Retinal pigment epithelial cell (primary cell): ENCODE measurements around the gene NAPA.

Source experiments
- DNase-seq: peaks from one replicate; pipeline ENCODE4 v3.0.0-alpha.2; 2010; ENCODE audit warnings: low read depth
- H3K4me3 ChIP-seq: 2 replicates; pipeline ENCODE4 v1.5.1; 2011; ENCODE audit warnings: mild to moderate bottlenecking, low read length, control low read depth, moderate library complexity
- CTCF ChIP-seq: conservative IDR thresholded peaks from 2 replicates; pipeline ENCODE4 v1.5.1; 2011; ENCODE audit warnings: low read depth, low read length, control low read depth, inconsistent platforms

Gene NAPA

DNA sequence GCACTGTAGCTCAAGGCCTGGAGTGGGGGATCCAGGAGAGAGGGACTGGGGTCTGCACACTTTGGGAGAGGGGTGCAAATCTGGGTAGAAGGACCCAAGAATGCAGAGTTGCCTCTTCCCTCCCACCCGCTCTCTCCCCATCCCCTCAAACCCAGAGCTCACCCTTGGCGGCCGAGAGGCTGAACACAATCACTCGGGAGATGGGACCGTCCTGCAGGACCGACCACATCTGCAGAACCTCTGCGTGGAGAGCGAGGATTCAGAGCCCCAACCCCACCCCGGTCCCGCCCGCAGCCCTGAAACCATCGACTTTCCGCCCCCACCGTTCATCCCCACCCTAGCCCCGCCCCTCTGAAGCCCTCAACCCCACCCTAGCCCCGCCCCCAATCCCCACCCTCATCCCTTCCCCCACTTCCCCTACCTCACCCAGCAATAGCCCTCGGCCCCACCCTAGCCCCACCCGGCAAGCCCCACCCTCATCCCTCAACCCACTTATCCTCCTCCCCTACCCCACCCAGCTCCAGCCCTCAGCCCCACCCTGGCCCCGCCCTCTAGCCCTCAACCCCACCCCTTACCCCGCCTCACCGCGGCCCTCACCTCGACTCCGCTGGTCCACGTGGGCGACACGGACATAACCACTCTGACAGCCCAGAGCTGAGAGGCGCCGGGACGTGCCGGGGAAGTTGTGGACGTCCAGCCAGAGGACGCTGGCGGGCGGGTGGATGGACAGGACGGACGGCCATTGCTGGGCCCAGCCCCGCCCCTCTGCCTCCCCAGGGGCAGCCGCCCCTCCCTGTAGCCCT, 35.0 kb downstream of the NAPA start:
- DNase-seq: no peak
- peak overlapping the region; percentile 21 for H3K4me3 ChIP-seq
- TF ChIP-seq CTCF: no peak

GRCh38 chr19:47476438-47476972, 38.4 kb downstream of the NAPA start:
- H3K4me3 ChIP-seq: no peak overlapping the region
- no peak for TF ChIP-seq CTCF
- DNase-seq: no peak

DNA sequence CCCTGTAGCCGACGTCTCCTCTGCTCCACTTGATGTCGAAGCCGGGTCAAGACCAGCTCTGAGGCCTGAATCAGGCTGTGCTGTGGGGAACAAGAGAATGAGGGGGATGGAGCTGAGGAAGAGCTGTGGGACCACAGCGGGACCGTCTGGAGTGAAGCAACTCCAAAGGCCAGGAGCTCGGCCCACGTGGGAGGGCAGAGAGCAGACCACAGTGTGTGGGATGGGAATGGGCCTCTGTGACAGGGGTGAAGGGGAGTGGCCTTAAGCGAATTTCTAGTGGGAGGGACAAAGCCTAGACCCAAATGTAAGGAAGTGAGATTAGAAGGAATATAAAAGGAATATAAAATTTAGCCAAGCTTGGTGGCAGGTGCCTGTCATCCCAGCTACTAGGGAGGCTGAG, 39.4 kb downstream of the NAPA start:
- H3K4me3 ChIP-seq: no peak overlapping the region
- no peak for DNase-seq
- no peak for TF ChIP-seq CTCF

- DNase-seq: no peak
- H3K4me3 ChIP-seq: no peak overlapping the region
- TF ChIP-seq CTCF: no peak
Observed at GRCh38 chr19:47473336-47473735, 41.5 kb downstream of the NAPA start.

- no peak for TF ChIP-seq CTCF
- peak; percentile 34 for DNase-seq
- no peak within 1 kb of the TSS for H3K4me3 ChIP-seq
Observed at GRCh38 chr19:47471733-47472457, 43.0 kb downstream of the NAPA start, which contains the start of gene SLC8A2. SLC8A2 (minus strand) TSS chr19:47471893; CDS start chr19:47466403, 5,490 bp downstream.

- H3K4me3 ChIP-seq: no peak overlapping the region
- no peak for TF ChIP-seq CTCF
- DNase-seq: no peak
Observed at GRCh38 chr19:47471381-47471732, 43.5 kb downstream of the NAPA start.
